Glomerular visceral epithelial cell (primary cell): ENCODE data around the gene CPLX1.
"Not testable (repeated sequence)": the region's sequence is repeated elsewhere in the genome, so short reads cannot be mapped to it uniquely, and the experiment has no call there.

ENCODE experiments used
- DNase-seq: peaks from one replicate; pipeline ENCODE4 v3.0.0-alpha.2; 2016; ENCODE audit errors: extremely low spot score

CPLX1 gene

GRCh38 chr4:777520-778262 is 48.2 kb downstream of the CPLX1 start:
- no peak for DNase-seq

- DNase-seq, result no peak
Observed at GRCh38 chr4:776743-777441, 49.0 kb downstream of the CPLX1 start.

DNA sequence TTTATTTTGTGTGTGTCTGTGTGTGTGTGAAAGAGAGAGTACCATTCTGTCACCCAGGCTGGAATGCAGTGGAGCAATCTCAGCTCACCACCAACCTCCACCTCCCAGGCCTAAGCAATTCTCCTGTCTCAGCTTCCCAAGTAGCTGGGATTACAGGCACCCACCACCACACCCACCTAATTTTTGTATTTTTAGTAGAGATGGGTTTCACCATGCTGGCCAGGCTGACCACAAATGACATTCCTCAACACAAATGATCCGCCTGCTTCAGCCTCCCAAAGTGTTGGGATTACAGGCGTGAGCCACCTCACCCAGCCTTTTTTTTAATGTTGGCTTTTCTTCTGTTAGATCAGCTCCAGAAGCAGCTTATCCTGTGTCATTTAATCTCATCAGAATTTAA is 50.4 kb downstream of the CPLX1 start:
- not testable (repeated sequence) for DNase-seq

DNA sequence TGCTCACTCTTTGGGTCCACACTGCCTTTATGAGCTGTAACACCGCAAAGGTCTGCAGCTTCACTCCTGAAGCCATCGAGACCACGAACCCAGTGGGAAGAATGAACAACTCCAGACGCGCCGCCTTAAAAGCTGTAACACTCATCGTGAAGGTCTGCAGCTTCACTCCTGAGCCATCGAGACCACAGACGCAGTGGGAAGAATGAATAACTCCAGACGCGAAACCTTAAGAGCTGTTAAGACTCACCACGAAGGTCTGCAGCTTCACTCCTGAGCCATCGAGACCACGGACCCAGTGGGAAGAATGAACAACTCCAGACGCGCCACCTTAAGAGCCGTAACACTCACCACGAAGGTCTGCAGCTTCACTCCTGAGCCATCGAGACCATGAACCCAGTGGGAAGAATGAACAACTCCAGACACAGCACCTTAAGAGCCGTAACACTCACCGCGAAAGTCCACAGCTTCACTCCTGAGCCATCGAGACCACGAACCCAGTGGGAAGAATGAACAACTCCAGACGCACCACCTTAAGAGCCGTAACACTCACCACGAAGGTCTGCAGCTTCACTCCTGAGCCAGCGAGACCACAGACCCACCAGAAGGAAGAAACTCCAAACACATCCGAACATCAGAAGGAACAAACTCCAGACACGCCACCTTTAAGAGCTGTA is 51.4 kb downstream of the CPLX1 start:
- DNase-seq, result not testable (repeated sequence)

GRCh38 chr4:773214-773613 is 52.7 kb downstream of the CPLX1 start:
- no peak for DNase-seq

DNA sequence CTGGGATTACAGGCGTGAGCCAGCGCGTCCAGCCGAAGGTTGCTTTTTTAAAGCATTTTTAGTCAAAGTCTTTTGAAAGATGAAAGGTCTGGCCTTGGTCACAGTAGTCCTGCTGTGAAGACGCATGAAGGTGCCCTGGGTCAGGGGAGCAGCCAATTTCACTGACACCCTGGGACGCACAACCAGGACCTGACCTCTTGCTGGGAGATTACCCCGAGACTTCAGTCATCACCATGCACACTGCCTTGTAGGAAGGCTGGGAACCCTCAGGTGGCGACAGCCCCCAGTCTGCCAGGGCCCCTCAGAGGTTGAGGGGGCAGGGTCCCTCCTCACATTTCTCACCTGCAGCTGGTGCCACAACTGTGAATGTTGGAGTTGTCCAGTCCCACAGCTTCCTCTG is 53.2 kb downstream of the CPLX1 start:
- no peak for DNase-seq

DNA sequence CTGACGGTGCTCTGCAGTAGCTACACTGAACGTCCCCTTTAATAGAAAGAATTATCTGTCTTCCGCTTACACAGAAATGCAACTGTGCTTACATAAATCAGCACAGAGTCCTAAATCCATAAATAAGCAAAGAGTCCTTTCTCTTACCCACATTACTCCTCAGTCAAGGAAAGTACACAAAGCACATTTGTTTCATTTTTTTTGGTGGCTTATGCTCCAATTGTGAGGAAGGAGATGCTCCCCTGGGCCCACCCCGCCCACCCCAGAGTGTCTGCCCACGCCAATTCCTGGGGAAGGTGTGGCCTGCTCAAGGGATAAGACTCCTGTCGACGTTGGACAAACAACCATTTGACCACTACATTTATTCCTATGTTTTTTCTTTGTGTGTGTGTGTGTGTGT is 53.8 kb downstream of the CPLX1 start:
- DNase-seq, result no peak

DNA sequence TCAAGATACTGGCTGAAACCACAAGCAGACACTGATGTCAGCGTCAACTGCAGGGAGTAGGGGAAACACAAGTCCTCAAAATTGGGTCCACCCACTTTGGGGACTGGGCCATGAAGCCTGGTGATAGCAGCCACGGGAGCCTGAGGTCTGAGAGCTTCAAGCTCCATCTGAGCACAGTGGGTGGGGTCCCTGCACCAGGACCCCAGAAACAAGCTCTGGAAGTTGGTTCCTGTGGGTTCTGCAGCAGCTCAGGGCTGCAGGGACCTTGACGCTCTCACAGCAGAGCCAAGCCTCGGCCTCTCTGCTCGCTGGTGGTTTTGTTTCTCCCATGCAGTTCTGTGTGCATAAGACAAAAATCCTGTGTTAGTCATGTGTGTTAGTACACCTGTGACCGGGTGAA is 54.5 kb downstream of the CPLX1 start:
- no peak for DNase-seq

- no peak for DNase-seq
Observed at GRCh38 chr4:770022-770421, 55.9 kb downstream of the CPLX1 start.

DNA sequence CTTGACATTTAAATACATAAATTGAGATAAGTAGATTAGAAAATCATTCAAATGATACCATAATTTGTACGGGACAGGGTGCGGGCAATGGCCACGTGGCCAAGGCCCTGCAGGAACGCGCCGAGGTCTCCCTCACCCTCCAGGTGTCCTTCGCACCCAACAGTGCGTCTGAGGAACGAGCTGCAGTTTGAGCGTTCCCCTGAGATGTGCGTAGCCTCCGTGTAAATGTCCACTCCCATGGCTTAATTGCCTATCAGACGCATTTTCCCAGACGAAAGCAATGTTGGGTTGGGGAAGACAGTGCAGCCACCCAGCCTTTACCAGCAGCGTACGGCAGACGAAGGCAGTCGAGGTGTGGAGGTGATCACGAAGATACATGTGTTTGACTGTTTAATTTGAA is 56.4 kb downstream of the CPLX1 start:
- DNase-seq, result no peak

GRCh38 chr4:768995-769394 is 56.9 kb downstream of the CPLX1 start:
- no peak for DNase-seq

DNA sequence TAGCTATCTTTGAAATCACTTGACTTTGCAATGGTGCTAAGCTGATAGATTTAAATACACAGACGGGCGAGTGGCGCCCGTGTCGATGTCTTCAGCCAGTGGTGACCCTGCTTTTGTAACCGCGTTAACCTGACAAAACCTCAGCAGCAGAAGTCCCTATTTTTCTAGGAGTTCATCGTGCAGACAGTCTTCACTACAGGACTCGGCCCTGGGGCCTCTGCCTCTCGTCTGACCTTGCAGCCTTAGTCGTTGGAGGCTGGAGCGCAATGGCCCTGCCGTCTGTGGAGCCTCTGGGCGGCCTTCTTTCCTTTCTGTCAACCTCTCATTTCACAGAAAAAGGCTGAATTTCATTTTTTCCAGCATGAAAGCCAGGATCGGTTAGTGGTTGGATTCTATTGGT is 57.9 kb downstream of the CPLX1 start:
- DNase-seq, result no peak

DNA sequence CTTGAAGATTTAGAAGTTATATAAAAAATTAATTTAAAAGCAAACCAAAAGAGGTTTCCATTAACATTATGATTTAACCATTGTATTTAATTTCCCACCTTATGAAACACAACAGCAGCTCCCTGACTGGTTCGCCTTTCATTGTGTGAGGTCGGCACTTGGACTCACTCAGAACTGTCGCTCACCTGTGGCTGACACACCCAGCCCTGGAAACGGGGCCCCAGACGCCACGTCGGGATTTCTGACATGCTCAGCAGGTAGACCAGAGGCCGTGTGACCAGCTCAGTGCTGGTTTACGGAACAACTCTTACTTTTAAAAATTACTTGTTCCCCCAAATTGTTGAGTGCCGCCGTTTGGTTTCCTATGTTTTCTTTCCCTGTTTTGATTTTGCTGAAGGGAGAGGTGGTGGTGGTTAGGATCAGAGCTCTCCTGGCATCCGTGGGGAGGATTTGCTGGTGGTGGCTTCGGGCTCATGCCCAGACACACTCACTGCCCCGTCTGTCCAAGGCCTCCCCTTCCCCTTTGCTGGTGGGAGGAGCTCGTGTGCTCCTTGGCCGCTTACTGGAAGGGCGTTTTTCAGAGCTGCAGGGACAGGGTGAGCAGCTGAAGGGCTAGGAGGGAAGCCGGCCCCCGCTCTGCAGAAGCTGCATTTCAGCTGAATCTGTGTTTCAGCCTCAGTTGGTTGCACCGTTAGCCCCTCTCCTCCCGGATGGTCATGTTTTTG is 59.2 kb downstream of the CPLX1 start:
- no peak for DNase-seq

DNA sequence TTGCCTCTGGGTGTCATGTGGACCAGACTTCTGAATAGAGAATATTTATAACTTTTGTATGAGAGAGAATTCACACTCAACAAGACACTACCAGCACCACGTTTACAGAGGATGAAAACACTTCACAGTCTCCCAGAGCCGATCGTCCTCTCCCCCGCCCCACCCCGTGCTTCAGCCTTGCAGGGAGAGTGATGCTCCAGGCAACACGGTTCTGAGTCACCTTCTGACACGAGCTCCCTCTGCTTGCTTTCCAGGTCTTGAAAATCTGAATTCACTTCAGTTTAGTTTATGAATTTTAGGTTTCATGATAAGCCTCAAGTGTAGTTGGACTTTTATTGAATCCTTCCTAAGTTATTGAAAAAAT is 59.8 kb downstream of the CPLX1 start:
- DNase-seq, result peak; percentile 38

DNA sequence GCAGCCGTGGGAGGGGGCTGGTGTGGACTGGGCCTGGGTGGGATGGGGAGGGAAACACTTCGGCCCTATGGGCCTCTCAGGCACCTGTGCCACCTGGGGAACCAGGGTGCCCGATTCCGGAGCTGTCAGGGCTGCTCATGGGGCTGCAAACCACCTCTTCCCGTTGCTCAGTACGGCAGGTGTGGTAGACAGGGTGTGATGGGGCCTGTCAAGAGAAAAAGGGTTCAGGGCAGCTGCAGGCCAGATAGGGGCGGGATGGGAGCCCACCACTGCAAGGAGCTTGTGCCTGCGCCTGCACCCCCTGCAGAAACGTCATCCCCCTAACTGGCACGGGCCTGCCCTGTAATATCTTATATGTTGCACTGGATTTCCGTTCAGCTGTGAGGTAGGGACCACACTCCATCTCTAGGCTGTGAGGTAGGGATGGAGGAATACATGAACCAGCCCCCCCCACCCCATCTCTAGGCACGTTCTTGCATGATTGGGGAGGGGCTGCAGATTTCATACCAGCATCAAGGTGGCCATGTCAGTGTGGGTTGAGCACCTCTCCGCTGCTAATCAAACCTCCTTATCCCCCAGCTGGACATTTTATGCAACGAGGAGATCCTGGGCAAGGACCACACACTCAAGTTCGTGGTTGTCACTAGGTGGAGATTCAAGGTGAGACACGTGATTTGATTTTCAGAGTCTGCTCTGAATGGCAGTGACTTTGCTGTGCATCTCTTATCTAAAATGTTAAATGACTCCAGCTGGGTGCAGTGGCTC is 61.3 kb downstream of the CPLX1 start:
- no peak for DNase-seq

DNA sequence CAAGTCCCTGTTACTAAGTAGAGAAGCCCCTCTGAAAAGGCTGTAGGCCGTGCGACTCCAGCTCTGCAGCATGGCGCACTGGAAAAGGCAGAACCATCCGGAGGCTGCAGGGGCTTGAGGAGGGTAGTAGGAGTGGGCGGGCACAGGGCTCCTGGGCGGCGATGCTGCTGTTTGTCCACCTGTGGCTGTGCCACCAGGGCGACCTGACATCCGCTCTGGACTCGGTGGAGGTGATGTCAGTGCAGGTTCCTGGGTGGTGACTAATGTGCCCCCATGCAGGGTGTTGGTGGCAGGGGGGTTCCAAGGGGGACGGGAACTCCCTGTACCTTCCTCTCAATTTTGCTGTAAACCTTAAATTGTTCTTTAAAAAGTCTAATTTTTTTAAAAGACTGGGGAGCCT is 62.0 kb downstream of the CPLX1 start:
- DNase-seq, result no peak

GRCh38 chr4:763191-763810 is 62.6 kb downstream of the CPLX1 start:
- no peak for DNase-seq

- DNase-seq, result no peak
Observed at GRCh38 chr4:762211-763190, 63.4 kb downstream of the CPLX1 start.

- DNase-seq, result no peak
Observed at GRCh38 chr4:761739-762138, 64.2 kb downstream of the CPLX1 start.

- DNase-seq, result no peak
Observed at GRCh38 chr4:761086-761485, 64.8 kb downstream of the CPLX1 start.
